Gastrocnemius medialis (tissue), 4 donors: ENCODE measurements around the gene SCRN3. TPM values are rescaled to one million over a fixed set of nuclear protein-coding genes. Genes with fewer than 3 reads are reported as not detected.
"Not testable (repeated sequence)": the region's sequence is repeated elsewhere in the genome, so short reads cannot be mapped to it uniquely, and the experiment has no call there.

ENCODE experiments used
- ATAC-seq, 2 donors: fragments of 150-250 bp; one replicate each; pipeline ENCODE4 v1.9.1; 2016
- DNase-seq, 2 donors: peaks; one replicate each; pipeline ENCODE4 v3.0.0-alpha.2; 2019
- H3K27ac ChIP-seq, 4 donors: fragments of 200-600 bp; sonication (generic); 1 replicate in 1 of 4; 2 replicates in 3 of 4; pipeline ENCODE4 v1.5.1; 2016 to 2018; ENCODE audit warnings: mild to moderate bottlenecking in 2 of 4, moderate library complexity in 1 of 4
- H3K27me3 ChIP-seq, 3 donors: fragments of 200-600 bp; sonication (generic) in 2 of 3; 1 replicate in 1 of 3; 2 replicates in 2 of 3; pipeline versions ENCODE4 v1.5.1 to v1.6.0; 2016 to 2019; ENCODE audit warnings: mild to moderate bottlenecking in 1 of 3, moderate library complexity in 1 of 3
- H3K36me3 ChIP-seq, 2 donors: fragments of 200-600 bp; sonication (generic) in 1 of 2; one replicate each; pipeline ENCODE4 v1.5.1; 2017 to 2018
- H3K4me1 ChIP-seq, 2 donors: fragments of 200-600 bp; sonication (generic) in 1 of 2; one replicate each; pipeline ENCODE4 v1.5.1; 2016 to 2017; ENCODE audit warnings: mild to moderate bottlenecking in 2 of 2
- H3K4me3 ChIP-seq, 4 donors: fragments of 200-600 bp; sonication (generic) in 3 of 4; 1 replicate in 1 of 4; 2 replicates in 3 of 4; pipeline ENCODE4 v1.5.1; 2016 to 2019; ENCODE audit warnings: mild to moderate bottlenecking in 2 of 4
- H3K9me3 ChIP-seq, 3 donors: fragments of 200-600 bp; sonication (generic) in 2 of 3; 1 replicate in 1 of 3; 2 replicates in 2 of 3; pipeline ENCODE4 v1.5.1; 2016 to 2019
- POLR2A ChIP-seq, 2 donors: fragments of 450-650 bp; IDR thresholded peaks; one replicate each; pipeline ENCODE4 v1.6.1; 2017; ENCODE audit warnings: antibody characterized with exemption in 2 of 2, mild to moderate bottlenecking in 2 of 2, moderate library complexity in 2 of 2
- in situ Hi-C, 4 donors: fragments of 200-750 bp; cut with MboI; loops; one replicate each; pipeline versions ENCODE4 v1.15.0 to v1.8.0; 2017; ENCODE audit warnings: low sequenced_read_pairs in 4 of 4
- intact Hi-C: fragments of 100-400 bp; cut with DNase I; formaldehyde crosslinking; loops from one replicate; pipeline ENCODE4 v1.15.1; 2023; ENCODE audit warnings: low total_unique reads
- total RNA-seq, 4 donors: library from RNA; depleted of rRNA; stranded (reverse); fragments of >200 nt; gene quantifications; one replicate each; pipeline versions ENCODE4 v1.1.0 to v1.2.3, GENCODE V29; 2016
- TF ChIP-seq, protein P1 (sequence below), 5 experiments: fragments of 450-650 bp in 3 of 5; fragments of 200-600 bp in 2 of 5; sonication (generic) in 2 of 5; IDR thresholded peaks in 4 of 5; conservative IDR thresholded peaks in 1 of 5; 1 replicate in 4 of 5; 2 replicates in 1 of 5; pipeline ENCODE4 v1.5.1; 2016 to 2019; ENCODE audit warnings: antibody characterized with exemption in 5 of 5, mild to moderate bottlenecking in 3 of 5, moderate library complexity in 3 of 5

Gene SCRN3
- total RNA-seq, 4 donors from 2014 or later: 13.9 to 24.2 (median 20.7) TPM

DNA sequence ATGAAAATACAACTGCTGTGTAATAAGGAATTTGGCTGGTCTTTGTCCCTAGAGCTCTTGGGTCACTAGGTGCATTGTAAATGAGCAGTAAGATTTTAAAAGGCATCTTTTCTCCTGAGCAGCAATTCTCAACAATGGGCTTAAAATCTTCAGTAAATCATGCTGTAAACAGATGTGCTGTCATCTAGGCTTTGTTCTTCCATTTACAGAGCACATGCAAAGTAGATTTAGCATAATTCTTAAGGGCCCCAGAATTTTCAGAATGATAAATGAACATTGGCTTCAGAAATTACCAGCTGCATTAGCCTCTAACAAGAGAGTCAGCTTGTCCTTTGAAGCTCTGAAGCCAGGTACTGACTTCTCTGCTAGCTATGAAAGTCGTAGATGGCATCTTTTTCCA, 26.8 kb upstream of the SCRN3 start:
- intact Hi-C loops (no loop called here), in situ Hi-C loops (no loop called here)
- Histone ChIP-seq H3K27me3 (no peaks in the 10 kb centered on the region), H3K9me3 (no peaks in the 10 kb centered on the region), H3K27ac (no peak overlapping the region), H3K36me3 (peaks cover 0 to 43% of the 10 kb centered on the region in 2 donors), H3K4me1 (no peaks in the 10 kb centered on the region), H3K4me3 (no peak overlapping the region)
- TF ChIP-seq POLR2A (IDR thresholded peaks at IDR 0.05): no peak
- no peak for DNase-seq
- no peak for ATAC-seq

DNA sequence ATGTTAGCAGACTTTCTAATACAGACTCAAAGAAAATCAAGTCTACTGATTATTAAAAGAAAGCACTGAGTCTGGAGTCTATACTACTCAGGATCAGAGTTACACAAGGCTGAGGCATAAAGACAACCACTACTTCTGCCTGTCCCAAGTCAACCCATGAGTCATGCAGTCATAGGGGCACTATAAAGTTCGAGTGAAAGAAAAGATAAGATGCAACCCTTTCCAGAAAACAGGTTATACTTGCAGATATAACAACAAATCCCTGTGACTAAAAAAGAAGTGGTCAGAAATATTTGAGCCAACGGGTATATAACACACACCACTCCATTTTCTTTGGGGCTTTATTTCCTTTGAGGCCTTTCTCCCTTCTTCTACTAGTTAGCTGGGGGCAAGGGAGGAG, 18.6 kb upstream of the SCRN3 start:
- Histone ChIP-seq H3K27me3 (no peaks in the 10 kb centered on the region), H3K27ac (no peak overlapping the region), H3K4me1 (no peaks in the 10 kb centered on the region), H3K4me3 (no peak overlapping the region), H3K9me3 (no peaks in the 10 kb centered on the region), H3K36me3 (peaks cover 3 to 72% of the 10 kb centered on the region in 2 donors)
- TF ChIP-seq, protein P1, sequence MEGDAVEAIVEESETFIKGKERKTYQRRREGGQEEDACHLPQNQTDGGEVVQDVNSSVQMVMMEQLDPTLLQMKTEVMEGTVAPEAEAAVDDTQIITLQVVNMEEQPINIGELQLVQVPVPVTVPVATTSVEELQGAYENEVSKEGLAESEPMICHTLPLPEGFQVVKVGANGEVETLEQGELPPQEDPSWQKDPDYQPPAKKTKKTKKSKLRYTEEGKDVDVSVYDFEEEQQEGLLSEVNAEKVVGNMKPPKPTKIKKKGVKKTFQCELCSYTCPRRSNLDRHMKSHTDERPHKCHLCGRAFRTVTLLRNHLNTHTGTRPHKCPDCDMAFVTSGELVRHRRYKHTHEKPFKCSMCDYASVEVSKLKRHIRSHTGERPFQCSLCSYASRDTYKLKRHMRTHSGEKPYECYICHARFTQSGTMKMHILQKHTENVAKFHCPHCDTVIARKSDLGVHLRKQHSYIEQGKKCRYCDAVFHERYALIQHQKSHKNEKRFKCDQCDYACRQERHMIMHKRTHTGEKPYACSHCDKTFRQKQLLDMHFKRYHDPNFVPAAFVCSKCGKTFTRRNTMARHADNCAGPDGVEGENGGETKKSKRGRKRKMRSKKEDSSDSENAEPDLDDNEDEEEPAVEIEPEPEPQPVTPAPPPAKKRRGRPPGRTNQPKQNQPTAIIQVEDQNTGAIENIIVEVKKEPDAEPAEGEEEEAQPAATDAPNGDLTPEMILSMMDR (IDR thresholded peaks at IDR 0.05 in 4 of 5, conservative IDR thresholded peaks at IDR 0.05 in 1 of 5): no peak
- TF ChIP-seq POLR2A (IDR thresholded peaks at IDR 0.05): no peak
- in situ Hi-C loops: no loop called here
- ATAC-seq (no peak), DNase-seq (no peak)
- intact Hi-C loops: no loop called here

DNA sequence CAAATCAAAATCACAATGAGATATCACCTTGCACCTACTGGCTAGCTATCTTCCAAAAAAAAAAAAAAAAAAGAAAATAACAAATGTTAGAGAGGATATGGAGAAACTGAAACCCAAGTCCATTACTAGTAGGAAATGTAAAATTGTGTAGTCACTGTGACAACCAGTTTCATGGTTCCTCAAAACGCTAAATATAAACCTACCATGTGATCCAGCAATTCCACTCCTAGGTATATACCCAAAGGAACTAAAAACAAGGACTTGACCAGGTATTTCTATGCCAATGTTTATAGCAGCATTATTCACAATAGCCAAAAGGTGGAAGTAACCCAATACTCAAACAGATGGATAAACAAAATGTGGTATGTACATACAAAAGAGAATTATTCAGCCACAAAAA, 11.7 kb upstream of the SCRN3 start:
- DNase-seq: no peak
- peaks cover 3 to 43% of the 10 kb centered on the region in 2 donors for H3K36me3 ChIP-seq
- intact Hi-C loops (no loop called here), in situ Hi-C loops (no loop called here)
- H3K27me3 ChIP-seq: no peaks in the 10 kb centered on the region
- no peak for ATAC-seq
- TF ChIP-seq, protein P1 (IDR thresholded peaks at IDR 0.05 in 4 of 5, conservative IDR thresholded peaks at IDR 0.05 in 1 of 5): no peak
- no peak for TF ChIP-seq POLR2A (IDR thresholded peaks at IDR 0.05)
- no peaks in the 10 kb centered on the region for H3K9me3 ChIP-seq
- H3K4me3 ChIP-seq: no peak overlapping the region
- no peaks in the 10 kb centered on the region for H3K4me1 ChIP-seq
- H3K27ac ChIP-seq: no peak overlapping the region

DNA sequence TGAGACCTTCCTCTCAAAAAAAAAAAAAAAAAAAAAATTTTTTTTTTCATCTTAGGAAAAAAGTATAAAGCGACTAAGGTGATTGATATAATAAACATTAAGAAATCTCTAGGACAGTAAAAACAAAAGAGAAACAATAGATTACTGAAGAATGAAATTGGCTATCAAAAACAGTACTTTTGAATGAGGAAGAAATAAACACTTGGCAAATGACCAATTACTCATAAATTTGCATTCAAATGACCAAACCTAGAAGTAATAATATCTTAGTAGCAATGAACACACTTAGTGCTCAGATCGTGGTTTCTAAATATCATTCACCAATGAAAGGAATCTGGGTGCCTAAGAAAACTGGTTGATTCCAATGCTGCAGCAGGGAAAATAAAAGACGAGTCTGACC, 10.3 kb upstream of the SCRN3 start:
- Histone ChIP-seq H3K4me1 (no peaks in the 10 kb centered on the region), H3K4me3 (no peak overlapping the region), H3K27ac (no peak overlapping the region), H3K9me3 (no peaks in the 10 kb centered on the region), H3K36me3 (peaks cover 3 to 32% of the 10 kb centered on the region in 2 donors), H3K27me3 (no peaks in the 10 kb centered on the region)
- intact Hi-C loops: no loop called here
- no peak for TF ChIP-seq POLR2A (IDR thresholded peaks at IDR 0.05)
- TF ChIP-seq, protein P1 (IDR thresholded peaks at IDR 0.05 in 4 of 5, conservative IDR thresholded peaks at IDR 0.05 in 1 of 5): no peak
- in situ Hi-C loops: no loop called here
- no peak for ATAC-seq
- no peak for DNase-seq

DNA sequence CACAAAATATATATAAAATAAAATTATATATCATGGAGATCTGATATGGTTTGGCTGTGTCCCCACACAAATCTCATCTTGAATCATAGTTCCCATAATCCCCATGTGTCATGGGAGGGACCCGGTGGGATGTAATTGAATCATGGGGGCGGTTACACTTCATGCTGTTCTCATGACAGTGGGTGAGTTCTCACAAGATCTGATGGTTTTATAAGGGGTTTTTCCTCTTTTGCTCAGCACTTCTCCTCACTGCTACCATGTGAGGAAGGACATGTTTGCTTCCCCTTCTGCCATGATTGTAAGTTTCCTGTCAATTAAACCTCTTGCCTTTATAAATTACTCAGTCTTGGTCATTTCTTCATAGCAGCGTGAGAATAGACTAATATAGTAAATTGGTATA, 6.8 kb upstream of the SCRN3 start:
- intact Hi-C loops, ATAC-seq, H3K27ac ChIP-seq, H3K27me3 ChIP-seq, in situ Hi-C loops, DNase-seq, H3K9me3 ChIP-seq, H3K4me3 ChIP-seq: not testable (repeated sequence)
- Histone ChIP-seq H3K4me1 (peaks cover 4 to 12% of the 10 kb centered on the region in 2 donors), H3K36me3 (peaks cover 0 to 27% of the 10 kb centered on the region in 2 donors)

DNA sequence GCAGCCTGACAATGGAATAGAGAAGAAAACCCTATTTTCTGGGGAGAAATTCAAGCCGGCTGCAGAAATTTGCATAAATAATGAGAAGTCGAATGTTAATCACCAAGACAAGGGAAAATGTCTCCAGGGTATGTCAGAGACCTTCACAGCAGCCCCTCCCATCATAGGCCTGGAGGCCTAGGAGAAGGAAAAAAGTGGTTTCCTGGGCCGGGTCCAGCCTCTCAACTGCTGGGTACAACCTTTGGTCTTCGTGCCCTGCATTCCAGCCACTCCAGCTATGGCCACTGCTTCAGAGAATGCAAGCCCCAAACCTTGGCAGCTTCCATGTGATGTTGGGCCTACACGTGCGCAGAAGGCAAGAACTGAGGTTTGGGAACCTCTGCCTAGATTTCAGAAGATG, 6.0 kb upstream of the SCRN3 start:
- no peaks in the 10 kb centered on the region for H3K9me3 ChIP-seq
- intact Hi-C loops (no loop called here), in situ Hi-C loops (no loop called here)
- ATAC-seq: no peak
- H3K27ac ChIP-seq: no peak overlapping the region
- H3K4me1 ChIP-seq: peaks cover 13 to 20% of the 10 kb centered on the region in 2 donors
- no peak for DNase-seq
- TF ChIP-seq POLR2A (IDR thresholded peaks at IDR 0.05): no peak
- TF ChIP-seq, protein P1 (IDR thresholded peaks at IDR 0.05 in 4 of 5, conservative IDR thresholded peaks at IDR 0.05 in 1 of 5): no peak
- H3K36me3 ChIP-seq: peaks cover 0 to 27% of the 10 kb centered on the region in 2 donors
- no peak overlapping the region for H3K4me3 ChIP-seq
- H3K27me3 ChIP-seq: no peaks in the 10 kb centered on the region

DNA sequence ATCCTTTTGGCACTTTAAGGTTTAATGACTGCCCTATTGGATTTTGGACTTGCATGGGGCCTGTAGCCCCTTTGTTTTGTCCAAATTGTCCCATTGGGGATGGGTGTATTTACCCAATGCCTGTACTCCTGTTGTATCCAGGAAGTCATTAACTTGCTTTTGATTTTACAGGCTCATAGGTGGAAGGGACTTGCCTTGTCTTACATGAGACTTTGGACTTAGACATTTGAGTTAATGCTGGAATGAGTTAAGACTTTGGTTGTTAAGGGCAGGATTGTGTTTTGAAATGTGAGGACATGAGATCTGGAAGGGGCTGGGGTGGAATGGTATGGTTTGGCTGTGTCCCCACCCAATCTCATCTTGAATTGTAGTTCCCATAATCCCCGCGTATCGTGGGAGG, 5.2 kb upstream of the SCRN3 start:
- DNase-seq, in situ Hi-C loops, intact Hi-C loops, H3K27me3 ChIP-seq, H3K9me3 ChIP-seq, ATAC-seq, H3K27ac ChIP-seq, H3K4me3 ChIP-seq: not testable (repeated sequence)
- peaks cover 17 to 23% of the 10 kb centered on the region in 2 donors for H3K4me1 ChIP-seq
- H3K36me3 ChIP-seq: peaks cover 0 to 26% of the 10 kb centered on the region in 2 donors
